DMS153 (cell line): ENCODE measurements around the gene ERN1.
"Not testable (repeated sequence)": the region's sequence is repeated elsewhere in the genome, so short reads cannot be mapped to it uniquely, and the experiment has no call there.

ENCODE experiments used
- DNase-seq: peaks from one replicate; lab custom pipeline; 2025; lab: John Stamatoyannopoulos, UW

ERN1 gene

GRCh38 chr17:64129765-64130558, at the start of gene ERN1:
Gene ERN1 (minus strand): TSS chr17:64130144. CDS start chr17:64130029, 115 bp downstream.
- peak; percentile 78 for DNase-seq

GRCh38 chr17:64179024-64179423, 49.1 kb upstream of the ERN1 start:
- not testable (repeated sequence) for DNase-seq

GRCh38 chr17:64178011-64178825, 48.3 kb upstream of the ERN1 start:
- no peak for DNase-seq

GRCh38 chr17:64177311-64178010, 47.5 kb upstream of the ERN1 start:
- no peak for DNase-seq

GRCh38 chr17:64176556-64176955, 46.6 kb upstream of the ERN1 start:
- DNase-seq, result no peak

GRCh38 chr17:64174686-64175456, 44.9 kb upstream of the ERN1 start:
- no peak for DNase-seq

- no peak for DNase-seq
Observed at GRCh38 chr17:64173646-64174045, 43.7 kb upstream of the ERN1 start.

- DNase-seq, result no peak
Observed at GRCh38 chr17:64172510-64172909, 42.6 kb upstream of the ERN1 start.

GRCh38 chr17:64171041-64171440, 41.1 kb upstream of the ERN1 start:
- DNase-seq, result no peak

- no peak for DNase-seq
Observed at GRCh38 chr17:64170286-64170685, 40.3 kb upstream of the ERN1 start.

- DNase-seq, result not testable (repeated sequence)
Observed at GRCh38 chr17:64167666-64168065, 37.7 kb upstream of the ERN1 start.

- no peak for DNase-seq
Observed at GRCh38 chr17:64166876-64167275, 36.9 kb upstream of the ERN1 start.

- no peak for DNase-seq
Observed at GRCh38 chr17:64165347-64165746, 35.4 kb upstream of the ERN1 start.

GRCh38 chr17:64164596-64165285, 34.8 kb upstream of the ERN1 start:
- DNase-seq, result no peak

GRCh38 chr17:64163468-64163867, 33.5 kb upstream of the ERN1 start:
- DNase-seq, result no peak

GRCh38 chr17:64162554-64162953, 32.6 kb upstream of the ERN1 start:
- no peak for DNase-seq

- DNase-seq, result no peak
Observed at GRCh38 chr17:64161380-64162176, 31.6 kb upstream of the ERN1 start.

- no peak for DNase-seq
Observed at GRCh38 chr17:64160378-64160777, 30.4 kb upstream of the ERN1 start.

GRCh38 chr17:64158831-64159590, 29.1 kb upstream of the ERN1 start:
- DNase-seq, result no peak

GRCh38 chr17:64158406-64158805, 28.5 kb upstream of the ERN1 start:
- no peak for DNase-seq
